ENCODE results near the gene RIMBP3C.
"Not testable (repeated sequence)": the region's sequence is repeated elsewhere in the genome, so short reads cannot be mapped to it uniquely, and the experiment has no call there.

GRCh38 chr22:21497984-21498383 is 53.3 kb downstream of the RIMBP3C start:
- TF ChIP-seq POLR2A, CTCF, POLR2AphosphoS5 (IDR thresholded peaks at IDR 0.05): not testable (repeated sequence)

Data from prostate gland (tissue), 2 donors.